Activated CD4-positive, alpha-beta T cell treated with anti-CD3 and anti-CD28 coated beads, Interleukin-2, Interleukin-6, amounts not matched to agents 100 ng/mL and 50 ng/mL, durations not matched to agents 16 hours and 8 hours (primary cell): Measurements from ENCODE around the gene TMED3.
A peak's percentile ranks its signal among the peaks of the same experiment; 100 is the strongest.
"Not testable (repeated sequence)": the region's sequence is repeated elsewhere in the genome, so short reads cannot be mapped to it uniquely, and the experiment has no call there.

ENCODE experiments used
- DNase-seq: peaks from one replicate; pipeline ENCODE4 v3.0.0-alpha.2; 2020

The TMED3 gene

GRCh38 chr15:79319973-79320372 lies 9.1 kb downstream of the TMED3 start:
- DNase-seq, result not testable (repeated sequence)

- DNase-seq, result no peak
These were observed 11.0 kb downstream of the TMED3 start for GRCh38 chr15:79321876-79322275.

DNA sequence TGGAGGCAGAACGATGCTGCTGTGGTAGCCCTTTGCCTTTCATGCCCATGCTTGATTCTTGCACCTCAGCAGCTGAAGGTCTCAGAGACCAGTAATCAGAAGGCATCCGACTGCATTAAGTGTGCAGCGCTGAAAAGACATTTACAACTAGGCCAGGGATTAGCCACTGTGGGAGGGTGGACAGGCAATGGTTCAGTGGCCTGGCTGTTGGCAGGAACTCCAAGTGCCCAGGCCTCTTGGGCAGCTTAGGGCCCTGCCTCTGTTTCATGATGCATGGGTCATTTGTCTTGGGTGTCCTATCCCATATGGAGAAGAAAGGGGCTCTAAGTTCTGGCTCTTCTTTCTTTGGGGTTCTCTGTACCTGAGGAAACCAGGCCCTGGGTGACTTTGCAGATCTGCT lies 11.4 kb downstream of the TMED3 start:
- DNase-seq, result no peak

- DNase-seq, result no peak
These were observed 12.0 kb downstream of the TMED3 start for GRCh38 chr15:79322945-79323344.

GRCh38 chr15:79329171-79329611 lies 18.3 kb downstream of the TMED3 start:
- DNase-seq, result no peak

GRCh38 chr15:79332824-79333510 lies 22.1 kb downstream of the TMED3 start:
- no peak for DNase-seq

DNA sequence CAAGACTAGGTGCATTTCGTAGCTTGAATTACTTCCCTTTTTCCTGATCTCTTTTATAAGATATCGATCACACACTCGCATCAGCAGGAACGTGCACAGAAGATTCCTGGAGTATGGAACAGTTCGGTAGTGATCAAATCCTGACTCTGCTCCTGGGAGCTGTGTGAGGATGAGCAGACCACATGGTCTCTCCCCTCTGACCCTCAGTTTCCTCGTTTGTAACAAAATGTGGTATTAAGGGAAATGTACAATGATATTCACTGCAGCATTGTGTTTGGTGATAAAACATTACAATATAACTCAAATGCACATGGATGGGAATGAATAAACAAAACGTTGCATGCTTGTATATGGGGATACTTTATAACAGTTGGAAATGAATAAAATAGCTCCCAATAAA lies 26.7 kb downstream of the TMED3 start:
- DNase-seq, result no peak

DNA sequence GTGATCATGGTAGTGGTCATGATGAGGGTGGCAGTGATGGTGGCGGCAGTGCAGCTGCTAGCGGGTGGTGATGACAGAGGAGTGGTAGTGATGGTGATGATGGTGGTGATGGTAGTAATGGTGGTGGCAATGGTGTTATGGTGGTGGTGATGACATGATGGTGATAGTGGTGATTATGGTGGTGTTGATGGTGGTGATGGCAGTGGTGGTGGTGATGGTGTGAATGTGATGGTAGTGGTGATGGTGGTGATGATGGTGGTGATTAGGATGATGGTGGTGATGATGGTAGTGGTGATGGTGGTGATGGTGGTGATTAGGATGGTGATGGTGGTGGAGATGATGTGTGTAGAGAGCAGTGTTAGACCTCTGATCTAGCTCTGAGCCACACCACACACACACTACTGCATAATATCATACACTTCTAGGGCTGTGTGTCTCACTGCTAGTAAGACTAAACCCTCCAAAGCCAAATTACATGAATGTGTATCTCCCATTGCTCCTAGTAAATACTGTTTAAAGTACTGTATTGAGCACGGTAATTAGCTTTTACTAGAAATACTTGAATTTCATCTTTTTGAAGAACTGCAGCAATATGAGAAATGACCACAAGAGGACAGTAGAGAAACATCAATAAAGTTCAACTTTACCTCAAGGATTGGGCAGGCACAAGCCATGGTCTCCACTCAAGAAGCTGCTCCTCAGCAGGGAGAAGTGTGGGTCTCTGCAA lies 28.8 kb downstream of the TMED3 start:
- DNase-seq, result peak; percentile 34

DNA sequence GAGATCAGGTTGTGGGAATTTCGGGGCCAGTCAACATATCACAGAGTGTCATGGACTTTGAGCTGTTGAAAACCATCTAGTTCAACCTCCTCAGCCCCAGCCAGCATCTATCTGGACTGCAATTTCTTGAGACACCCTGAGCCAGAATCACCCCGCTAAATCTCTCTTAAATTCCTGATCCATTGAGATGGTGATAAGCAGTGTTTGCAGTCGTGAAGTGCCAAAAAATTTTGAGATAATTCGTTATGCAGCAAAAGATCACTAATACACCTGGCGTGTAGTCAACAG lies 29.3 kb downstream of the TMED3 start:
- no peak for DNase-seq

DNA sequence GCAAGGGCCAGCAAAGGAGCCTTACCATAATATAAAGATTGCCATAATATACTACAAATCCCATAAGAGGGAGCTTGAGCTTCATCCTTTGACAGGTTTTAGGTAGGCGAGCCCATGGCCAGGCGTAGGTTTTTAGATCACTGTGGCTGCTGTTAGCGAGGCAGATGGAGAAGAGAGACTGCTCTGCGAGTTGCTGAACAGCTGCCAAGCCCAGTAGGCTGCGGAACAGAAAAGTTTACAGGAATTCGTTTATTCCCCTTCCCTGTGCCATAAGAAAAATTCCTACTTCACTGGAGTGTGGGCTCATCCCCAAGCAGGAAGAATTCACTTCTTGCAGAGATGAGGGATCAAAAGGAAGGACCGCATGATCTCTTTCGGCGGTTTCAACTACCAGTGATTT lies 30.5 kb downstream of the TMED3 start:
- DNase-seq, result no peak

GRCh38 chr15:79349525-79349924 lies 38.6 kb downstream of the TMED3 start:
- DNase-seq, result no peak

DNA sequence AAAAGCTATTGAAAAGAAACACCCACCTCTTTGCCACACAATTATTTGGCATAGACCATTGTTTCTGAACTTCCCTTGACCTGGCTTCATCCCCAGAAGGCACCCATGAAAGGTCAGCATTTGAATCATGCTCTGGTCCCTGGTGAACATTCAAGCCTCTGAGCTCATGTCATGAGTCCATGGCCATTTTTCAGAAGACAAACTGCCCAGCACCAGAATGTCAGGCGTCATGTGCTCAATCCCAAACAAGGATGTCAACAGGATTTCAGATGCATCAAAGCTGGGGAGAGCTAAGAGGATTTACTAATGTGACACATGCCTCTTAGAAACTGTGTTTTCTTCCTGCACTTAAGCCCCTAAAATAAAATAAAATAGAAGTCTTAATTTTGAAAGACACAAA lies 41.3 kb downstream of the TMED3 start:
- no peak for DNase-seq

GRCh38 chr15:79357566-79357965 lies 46.7 kb downstream of the TMED3 start:
- DNase-seq, result no peak

DNA sequence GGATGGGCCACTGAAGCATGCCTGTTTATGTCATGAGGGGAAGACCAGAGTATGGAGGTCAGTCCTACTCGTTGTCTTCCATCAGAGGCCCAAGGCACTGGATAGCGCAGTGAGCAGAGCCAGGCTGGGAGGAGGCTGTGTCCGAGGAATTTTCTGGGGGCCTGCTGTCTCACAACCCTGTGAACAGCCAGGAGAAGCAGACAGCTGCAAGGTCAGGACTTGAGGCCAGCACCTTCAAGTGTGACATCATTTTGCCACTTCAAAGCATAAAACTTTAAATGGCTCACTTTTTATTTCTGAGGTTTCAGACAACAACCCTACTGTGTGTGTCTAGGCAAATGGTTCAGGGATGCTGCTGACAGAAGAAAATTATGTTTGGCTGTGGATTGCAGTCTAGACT lies 47.2 kb downstream of the TMED3 start:
- no peak for DNase-seq

DNA sequence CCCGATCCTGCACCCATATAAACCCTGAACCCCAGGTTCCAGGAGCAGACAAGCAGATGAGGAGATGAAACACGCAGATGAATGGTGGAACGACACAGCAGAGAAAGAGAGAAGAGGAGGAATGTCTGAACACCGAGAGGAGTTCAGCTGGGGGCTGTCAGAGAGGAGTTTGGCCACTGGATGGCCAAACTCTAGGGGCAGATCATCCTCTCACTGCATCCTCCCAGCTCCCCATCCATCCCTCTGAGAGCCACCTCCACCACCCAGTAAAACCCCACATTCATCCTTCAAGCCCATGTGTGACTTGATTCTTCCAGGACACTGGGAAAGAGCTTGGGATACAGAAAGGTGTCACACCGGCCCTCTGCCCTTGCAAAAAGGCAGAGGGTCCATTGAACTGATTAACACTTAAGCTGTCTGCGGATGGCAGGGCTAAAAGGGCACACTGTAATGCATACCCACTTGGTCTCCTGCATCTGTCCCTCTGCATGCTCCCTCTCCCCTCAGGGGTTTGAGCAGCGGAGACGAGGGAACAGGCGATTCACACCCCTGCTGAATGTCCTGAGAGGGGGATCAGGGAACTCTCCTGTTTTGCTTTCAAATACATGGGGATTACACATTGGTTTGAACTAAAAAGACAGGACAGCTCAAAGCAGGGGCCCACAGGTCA lies 53.8 kb downstream of the TMED3 start:
- no peak for DNase-seq

GRCh38 chr15:79365765-79366164 lies 54.9 kb downstream of the TMED3 start:
- no peak for DNase-seq

- no peak for DNase-seq
These were observed 55.8 kb downstream of the TMED3 start for GRCh38 chr15:79366691-79367090.

DNA sequence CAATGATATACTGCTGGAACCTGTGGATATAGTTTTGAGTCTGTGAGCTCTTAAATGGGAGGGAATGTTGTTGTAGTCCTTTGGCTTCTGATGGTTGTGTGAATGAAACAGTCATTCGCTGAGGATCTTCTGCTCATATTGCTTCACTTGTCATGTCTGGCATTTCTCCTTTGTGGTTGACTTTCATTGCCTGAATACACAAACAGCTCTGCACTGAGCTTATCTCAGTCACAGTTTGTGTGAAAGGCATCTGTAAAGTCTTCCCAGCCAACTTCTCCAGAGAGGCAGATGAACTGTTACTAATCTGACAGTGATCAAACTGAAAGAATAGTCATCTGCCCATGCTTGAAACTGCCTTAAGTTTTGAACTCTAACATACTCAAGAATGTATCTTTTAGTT lies 59.8 kb downstream of the TMED3 start:
- DNase-seq, result no peak

DNA sequence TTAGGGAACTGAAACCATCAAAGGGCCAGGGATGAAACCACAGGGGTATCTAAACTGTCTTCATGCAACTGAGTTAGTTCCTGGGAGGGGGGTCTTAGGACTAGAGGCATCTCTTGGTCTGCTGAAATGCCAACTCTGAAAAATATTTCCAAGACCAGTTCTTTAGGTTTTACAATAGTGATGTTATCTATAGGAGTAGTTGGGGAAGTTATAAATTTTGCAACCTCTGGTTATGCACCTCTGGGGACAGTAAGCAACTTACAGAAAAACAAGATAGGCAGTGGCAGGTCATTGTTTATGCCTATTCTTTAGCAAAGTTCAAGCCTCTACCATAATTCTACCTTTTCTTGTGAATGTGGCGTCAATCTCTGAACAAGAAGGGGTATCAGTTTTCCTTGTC lies 60.7 kb downstream of the TMED3 start:
- no peak for DNase-seq

DNA sequence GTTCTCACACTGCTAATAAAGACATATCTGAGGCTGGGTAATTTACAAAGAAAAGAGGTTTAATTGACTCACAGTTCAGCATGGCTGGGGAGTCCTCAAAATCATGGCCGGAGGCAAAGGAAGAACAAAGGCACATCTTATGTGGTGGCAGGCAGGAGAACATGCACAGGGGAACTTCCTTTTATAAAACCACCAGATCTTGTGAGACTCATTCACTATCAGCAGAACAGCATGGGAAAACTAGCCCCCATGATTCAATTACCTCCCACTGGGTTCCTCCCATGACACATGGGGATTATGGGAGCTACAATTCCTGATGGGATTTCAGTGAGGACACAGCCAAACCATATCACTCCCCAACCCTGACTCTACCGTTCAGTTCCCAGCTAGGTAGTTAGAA lies 61.5 kb downstream of the TMED3 start:
- no peak for DNase-seq
